Activated T-cell treated with anti-CD3 and anti-CD28 coated beads, Interleukin-2, amount 50 U/mL, for 72 hours (primary cell): ENCODE data around the gene RABGAP1L. TPM values are rescaled to one million over a fixed set of nuclear protein-coding genes. Genes with fewer than 3 reads are reported as not detected.
"Not testable (repeated sequence)": the region's sequence is repeated elsewhere in the genome, so short reads cannot be mapped to it uniquely, and the experiment has no call there.

Source experiments
- ATAC-seq, 2 donors: fragments of 150-1000 bp; cut with Tn5 transposase; replicated peaks in 1 of 2; 2 replicates each; pipeline ENCODE4 v1.10.0; 2021; ENCODE audit warnings: moderate library complexity in 2 of 2, mild to moderate bottlenecking in 1 of 2
- DNase-seq, 2 donors: peaks; one replicate each; pipeline ENCODE4 v3.0.0; 2021 to 2022; ENCODE audit warnings: mixed read lengths in 1 of 2
- H3K27ac Mint-ChIP-seq: one replicate; pipeline ENCODE4 v1.8.0; 2022; ENCODE audit warnings: mild to moderate bottlenecking, moderate library complexity, mixed read lengths
- H3K27me3 Mint-ChIP-seq: one replicate; pipeline ENCODE4 v1.8.0; 2022; ENCODE audit warnings: low read depth, mixed read lengths
- H3K36me3 Mint-ChIP-seq, 2 donors: one replicate each; pipeline ENCODE4 v1.8.0; 2022; ENCODE audit warnings: mixed read lengths in 2 of 2, mild to moderate bottlenecking in 1 of 2; ENCODE audit not compliant: insufficient read depth in 2 of 2
- H3K4me1 Mint-ChIP-seq: one replicate; pipeline ENCODE4 v1.8.0; 2022; ENCODE audit warnings: low read depth, mixed read lengths
- H3K4me3 Mint-ChIP-seq, 2 donors: one replicate each; pipeline ENCODE4 v1.8.0; 2022; ENCODE audit warnings: mild to moderate bottlenecking in 2 of 2, mixed read lengths in 2 of 2, moderate library complexity in 2 of 2
- H3K9me3 Mint-ChIP-seq, 2 donors: one replicate each; pipeline ENCODE4 v1.8.0; 2022; ENCODE audit warnings: mixed read lengths in 2 of 2
- total RNA-seq, 2 donors: library from RNA; stranded (reverse); gene quantifications; one replicate each; pipeline ENCODE4 v1.2.3, GENCODE V29; 2022

RABGAP1L gene
- total RNA-seq, 2 donors from 2014 or later: 36.7 to 42.0 TPM

- Mint-ChIP-seq H3K4me3 (no peak overlapping the region), H3K9me3 (peaks cover 0 to 2% of the 10 kb centered on the region in 2 donors), H3K4me1 (peaks cover 29% of the 10 kb centered on the region), H3K27ac (peak overlapping the region; percentile 57), H3K27me3 (no peaks in the 10 kb centered on the region), H3K36me3 (peaks cover 2 to 3% of the 10 kb centered on the region in 2 donors)
- DNase-seq (no peak), ATAC-seq (no peak)
Measured at GRCh38 chr1:174819596-174819995, 660.3 kb downstream of the RABGAP1L start.

GRCh38 chr1:174825127-174825526, 665.8 kb downstream of the RABGAP1L start:
- DNase-seq: no peak
- no peaks in the 10 kb centered on the region for H3K9me3 Mint-ChIP-seq
- H3K4me1 Mint-ChIP-seq: peaks cover 6% of the 10 kb centered on the region
- ATAC-seq: no peak
- H3K27ac Mint-ChIP-seq: no peak overlapping the region
- H3K36me3 Mint-ChIP-seq: no peaks in the 10 kb centered on the region
- H3K27me3 Mint-ChIP-seq: no peaks in the 10 kb centered on the region
- H3K4me3 Mint-ChIP-seq: no peak overlapping the region

- DNase-seq (no peak), ATAC-seq (no peak)
- no peak overlapping the region for H3K4me3 Mint-ChIP-seq
- H3K27ac Mint-ChIP-seq: no peak overlapping the region
- no peaks in the 10 kb centered on the region for H3K36me3 Mint-ChIP-seq
- no peaks in the 10 kb centered on the region for H3K9me3 Mint-ChIP-seq
- H3K4me1 Mint-ChIP-seq: peaks cover 6% of the 10 kb centered on the region
- H3K27me3 Mint-ChIP-seq: no peaks in the 10 kb centered on the region
Measured at GRCh38 chr1:174825806-174826205, 666.5 kb downstream of the RABGAP1L start.

GRCh38 chr1:174828264-174828663, 668.9 kb downstream of the RABGAP1L start:
- H3K4me3 Mint-ChIP-seq: no peak overlapping the region
- peaks cover 6% of the 10 kb centered on the region for H3K4me1 Mint-ChIP-seq
- H3K36me3 Mint-ChIP-seq: no peaks in the 10 kb centered on the region
- ATAC-seq (no peak), DNase-seq (no peak)
- no peaks in the 10 kb centered on the region for H3K27me3 Mint-ChIP-seq
- no peaks in the 10 kb centered on the region for H3K9me3 Mint-ChIP-seq
- no peak overlapping the region for H3K27ac Mint-ChIP-seq

- ATAC-seq: no peak
- Mint-ChIP-seq H3K4me3 (no peak overlapping the region), H3K27me3 (no peaks in the 10 kb centered on the region), H3K4me1 (peaks cover 5% of the 10 kb centered on the region), H3K36me3 (no peaks in the 10 kb centered on the region), H3K9me3 (no peaks in the 10 kb centered on the region), H3K27ac (no peak overlapping the region)
- no peak for DNase-seq
Measured at GRCh38 chr1:174829990-174830389, 670.7 kb downstream of the RABGAP1L start.

- ATAC-seq: no peak
- Mint-ChIP-seq H3K4me1 (no peaks in the 10 kb centered on the region), H3K4me3 (no peak overlapping the region), H3K9me3 (no peaks in the 10 kb centered on the region), H3K27me3 (no peaks in the 10 kb centered on the region), H3K36me3 (no peaks in the 10 kb centered on the region), H3K27ac (peak overlapping the region; percentile 83)
- DNase-seq: no peak
Measured at GRCh38 chr1:174836543-174836942, 677.2 kb downstream of the RABGAP1L start.

- no peak overlapping the region for H3K27ac Mint-ChIP-seq
- no peaks in the 10 kb centered on the region for H3K9me3 Mint-ChIP-seq
- ATAC-seq: no peak
- no peak for DNase-seq
- H3K4me1 Mint-ChIP-seq: peaks cover 6% of the 10 kb centered on the region
- H3K4me3 Mint-ChIP-seq: no peak overlapping the region
- no peaks in the 10 kb centered on the region for H3K27me3 Mint-ChIP-seq
- H3K36me3 Mint-ChIP-seq: no peaks in the 10 kb centered on the region
Measured at GRCh38 chr1:174837386-174837785, 678.1 kb downstream of the RABGAP1L start.

GRCh38 chr1:174839211-174839610, 679.9 kb downstream of the RABGAP1L start:
- Mint-ChIP-seq H3K27ac (peak overlapping the region; percentile 77), H3K4me3 (no peak overlapping the region), H3K36me3 (no peaks in the 10 kb centered on the region), H3K9me3 (no peaks in the 10 kb centered on the region), H3K4me1 (peaks cover 6% of the 10 kb centered on the region), H3K27me3 (no peaks in the 10 kb centered on the region)
- no peak for ATAC-seq
- no peak for DNase-seq

- ATAC-seq (no peak), DNase-seq (no peak)
- Mint-ChIP-seq H3K27ac (no peak overlapping the region), H3K4me1 (peaks cover 6% of the 10 kb centered on the region), H3K9me3 (no peaks in the 10 kb centered on the region), H3K27me3 (no peaks in the 10 kb centered on the region), H3K4me3 (no peak overlapping the region), H3K36me3 (no peaks in the 10 kb centered on the region)
Measured at GRCh38 chr1:174841747-174842146, 682.4 kb downstream of the RABGAP1L start.

GRCh38 chr1:174848593-174849560, 689.6 kb downstream of the RABGAP1L start:
- not testable (repeated sequence) for H3K27ac Mint-ChIP-seq, H3K4me1 Mint-ChIP-seq, H3K9me3 Mint-ChIP-seq, H3K4me3 Mint-ChIP-seq, H3K27me3 Mint-ChIP-seq, DNase-seq, ATAC-seq, H3K36me3 Mint-ChIP-seq

GRCh38 chr1:174850726-174851125, 691.4 kb downstream of the RABGAP1L start:
- H3K4me3 Mint-ChIP-seq: no peak overlapping the region
- H3K27me3 Mint-ChIP-seq: no peaks in the 10 kb centered on the region
- no peaks in the 10 kb centered on the region for H3K4me1 Mint-ChIP-seq
- DNase-seq (no peak), ATAC-seq (no peak)
- no peaks in the 10 kb centered on the region for H3K9me3 Mint-ChIP-seq
- no peaks in the 10 kb centered on the region for H3K36me3 Mint-ChIP-seq
- H3K27ac Mint-ChIP-seq: no peak overlapping the region

- Mint-ChIP-seq H3K27me3 (no peaks in the 10 kb centered on the region), H3K27ac (no peak overlapping the region)
Measured at GRCh38 chr1:174858301-174858700, 699.0 kb downstream of the RABGAP1L start.

GRCh38 chr1:174870319-174870718, 711.0 kb downstream of the RABGAP1L start:
- H3K27ac Mint-ChIP-seq: peak overlapping the region; percentile 65
- no peak for DNase-seq
- H3K9me3 Mint-ChIP-seq: peaks cover 3 to 6% of the 10 kb centered on the region in 2 donors
- H3K4me1 Mint-ChIP-seq: peaks cover 27% of the 10 kb centered on the region
- H3K4me3 Mint-ChIP-seq: no peak overlapping the region
- no peak for ATAC-seq
- H3K36me3 Mint-ChIP-seq: peaks cover 3 to 6% of the 10 kb centered on the region in 2 donors
- H3K27me3 Mint-ChIP-seq: no peaks in the 10 kb centered on the region

More at GRCh38 chr1:174858301-174858700, 699.0 kb downstream of the RABGAP1L start:
- Mint-ChIP-seq H3K4me3 (no peak overlapping the region), H3K4me1 (no peaks in the 10 kb centered on the region), H3K9me3 (peaks cover 0 to 2% of the 10 kb centered on the region in 2 donors), H3K36me3 (peaks cover 0 to 2% of the 10 kb centered on the region in 2 donors)
- DNase-seq: no peak
- ATAC-seq: no peak
